Measurements from ENCODE around the gene FCRL2.
"Not testable (repeated sequence)": the region's sequence is repeated elsewhere in the genome, so short reads cannot be mapped to it uniquely, and the experiment has no call there.

The FCRL2 gene

GRCh38 chr1:157751283-157751682, 25.6 kb downstream of the FCRL2 start:
- no peak for DNase-seq

DNA sequence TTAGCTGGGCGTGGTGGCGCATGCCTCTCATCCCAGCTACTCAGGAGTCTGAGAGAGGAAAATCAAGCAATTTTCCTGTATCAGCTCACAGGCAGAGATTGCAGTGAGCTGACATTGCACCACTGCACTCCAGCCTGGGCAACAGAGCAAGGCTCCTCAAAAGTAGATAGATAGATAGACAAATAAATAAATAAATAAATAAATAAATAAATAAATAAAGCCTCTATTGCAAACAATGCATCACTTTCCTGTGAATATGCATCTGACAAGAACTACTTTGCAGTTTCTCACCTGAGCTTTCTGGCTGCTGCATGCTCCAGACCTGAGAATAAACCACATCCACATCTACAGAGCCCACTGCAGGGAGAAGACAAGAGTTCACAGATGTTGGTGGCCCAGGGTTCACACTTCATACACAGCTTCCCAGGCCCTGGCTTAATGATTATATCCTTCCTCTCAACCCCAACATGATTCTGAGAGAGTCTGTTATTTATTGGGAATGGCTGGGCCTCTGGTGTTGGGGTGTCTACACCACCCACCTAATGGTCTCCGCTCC, 28.6 kb downstream of the FCRL2 start:
- no peak for DNase-seq

DNA sequence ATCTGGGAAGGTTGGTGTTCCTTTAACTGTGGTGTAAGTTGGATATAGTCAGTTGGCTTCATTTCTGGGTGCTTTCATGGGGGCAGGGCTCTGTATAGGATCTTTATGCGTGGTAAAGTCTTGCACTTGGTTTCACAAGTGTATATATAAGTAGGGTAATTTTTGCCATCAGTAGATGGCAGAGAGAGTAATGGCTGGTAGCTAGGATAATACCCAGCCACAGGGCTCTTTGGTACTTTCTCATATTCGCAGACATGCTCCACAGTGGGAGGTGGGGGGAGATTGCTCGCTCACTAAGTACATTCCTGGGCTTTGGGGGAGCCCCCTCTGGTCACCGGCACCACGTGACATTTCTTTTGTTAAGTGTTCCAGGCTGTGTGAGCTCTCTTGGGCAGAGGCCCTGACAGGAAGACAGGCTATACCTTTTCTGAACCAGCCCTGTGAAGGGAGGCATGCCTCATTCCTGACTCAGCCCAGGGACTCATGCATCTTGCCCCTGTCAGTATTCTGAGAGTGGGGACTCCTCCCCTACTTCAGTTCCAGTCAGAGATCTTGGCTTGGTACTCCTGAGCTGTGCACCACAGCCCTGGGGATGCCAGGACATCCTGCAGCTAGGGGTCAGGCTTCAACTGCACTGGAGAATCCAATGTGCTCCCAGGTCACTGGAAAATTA, 37.6 kb downstream of the FCRL2 start:
- no peak for DNase-seq

DNA sequence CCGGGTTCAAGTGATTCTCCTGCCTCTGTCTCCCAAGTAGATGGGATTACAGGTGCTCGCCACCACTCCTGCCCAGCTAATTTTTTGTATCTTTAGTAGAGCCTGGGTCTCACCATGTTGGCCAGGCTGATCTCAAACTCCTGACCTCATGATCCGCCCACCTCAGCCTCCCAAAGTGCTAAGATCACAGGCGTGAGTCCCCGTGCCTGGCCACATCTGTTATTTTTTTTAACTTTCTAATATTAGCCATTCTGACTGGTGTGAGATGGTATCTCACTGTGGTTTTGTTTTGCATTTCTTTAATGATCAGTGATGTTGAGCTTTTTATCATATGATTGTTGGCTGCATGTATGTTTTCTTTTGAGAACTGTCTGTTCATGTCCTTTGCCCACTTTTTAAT, 40.9 kb downstream of the FCRL2 start:
- not testable (repeated sequence) for DNase-seq

DNA sequence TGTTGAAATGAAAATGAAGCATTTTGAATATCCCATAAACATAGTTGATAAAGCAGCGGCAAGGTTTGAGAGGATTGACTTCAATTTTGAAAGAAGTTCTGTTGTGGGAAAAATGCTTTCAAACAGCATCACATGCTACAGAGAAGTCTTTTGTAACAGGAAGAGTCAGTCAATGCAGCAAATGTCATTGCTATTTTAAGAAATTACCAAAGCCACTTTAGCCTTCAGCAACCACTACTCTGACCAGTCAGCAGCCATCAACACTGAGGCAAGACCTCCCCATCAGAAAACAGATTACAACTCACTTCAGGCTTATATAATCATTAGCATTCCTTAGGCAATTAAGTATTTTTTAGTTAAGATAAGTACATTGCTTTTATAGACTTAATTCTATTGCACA, 42.6 kb downstream of the FCRL2 start:
- no peak for DNase-seq

- no peak for DNase-seq
Observed at GRCh38 chr1:157732755-157733154, 44.2 kb downstream of the FCRL2 start.

DNA sequence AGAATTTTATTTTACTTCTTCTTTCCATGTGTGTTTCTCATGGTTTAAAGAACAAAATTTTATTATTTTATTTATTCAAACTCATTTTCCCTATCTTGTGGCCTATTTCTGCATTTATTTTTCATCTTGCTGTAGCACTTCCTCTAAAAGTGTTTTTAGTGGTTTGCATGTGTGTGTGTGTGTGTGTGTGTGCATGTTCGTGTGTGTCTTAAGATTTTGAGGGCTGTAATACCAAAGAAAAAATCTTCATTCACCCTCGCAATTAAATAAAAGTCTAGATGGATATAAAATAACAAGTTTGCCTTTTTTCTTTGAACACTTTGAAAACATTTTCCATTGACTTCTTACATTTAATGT, 51.7 kb downstream of the FCRL2 start:
- DNase-seq = no peak

- no peak for DNase-seq
Observed at GRCh38 chr1:157724537-157725220, 52.3 kb downstream of the FCRL2 start.

GRCh38 chr1:157723157-157723556, 53.8 kb downstream of the FCRL2 start:
- no peak for DNase-seq

DNA sequence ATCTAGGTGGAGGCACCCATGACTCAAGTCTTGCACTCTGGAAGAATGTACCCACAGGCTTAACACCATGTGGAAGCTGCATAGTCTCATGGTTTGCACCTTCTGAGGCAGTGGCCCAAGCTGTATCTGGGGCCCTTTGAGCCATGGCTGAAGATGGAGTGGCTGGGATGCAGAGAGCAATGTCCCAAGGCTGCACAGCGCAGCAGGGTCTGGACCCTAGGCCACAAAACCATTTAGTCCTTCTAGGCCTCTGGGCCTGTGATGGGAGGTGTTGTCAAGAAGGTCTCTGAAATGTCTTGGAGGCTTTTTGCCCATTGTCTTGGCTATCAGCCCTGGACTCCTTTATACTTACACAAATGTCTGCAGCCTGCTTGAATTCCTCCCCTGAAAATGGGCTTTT, 54.9 kb downstream of the FCRL2 start:
- no peak for DNase-seq

- DNase-seq = no peak
Observed at GRCh38 chr1:157715736-157716135, 61.2 kb downstream of the FCRL2 start.

GRCh38 chr1:157711802-157712201, 65.1 kb downstream of the FCRL2 start:
- DNase-seq = no peak

DNA sequence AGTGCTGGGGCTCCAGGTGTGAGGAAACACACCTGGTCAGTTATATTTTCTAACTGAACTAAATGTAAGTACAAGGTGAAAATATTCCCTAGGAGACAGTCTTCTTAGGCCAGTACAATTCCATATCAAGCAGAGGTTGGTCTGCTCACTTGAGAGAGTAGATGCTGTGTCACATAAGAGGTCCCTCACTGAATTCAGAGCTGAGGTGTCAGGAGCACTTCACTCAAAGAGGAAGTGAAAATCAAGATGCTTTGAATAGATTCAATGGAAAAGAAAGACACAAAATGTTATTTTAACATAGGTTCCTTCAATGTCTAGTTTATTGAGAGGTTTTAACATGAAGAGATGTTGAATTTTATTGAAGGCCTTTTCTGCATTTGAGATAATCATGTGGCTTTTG, 72.1 kb downstream of the FCRL2 start:
- DNase-seq = no peak

DNA sequence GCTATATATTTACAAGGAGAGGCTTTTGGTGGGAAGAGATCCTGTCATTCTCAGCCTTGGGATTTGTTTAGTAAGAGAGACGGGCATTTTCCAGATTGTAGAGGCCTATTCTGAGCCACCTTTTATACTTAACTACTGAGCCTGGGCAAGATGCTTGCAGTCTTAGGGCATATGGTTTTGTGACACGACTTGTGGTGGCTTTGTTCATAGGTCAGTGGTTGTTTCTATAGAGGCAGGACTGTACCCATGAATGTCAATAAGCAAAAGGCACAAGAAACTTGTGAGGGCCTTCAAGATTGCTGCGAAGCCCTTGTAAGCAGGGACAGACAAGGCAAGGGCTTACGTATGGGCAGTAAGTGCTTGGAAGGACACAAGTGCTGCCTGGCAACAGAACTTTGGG, 73.0 kb downstream of the FCRL2 start:
- DNase-seq = no peak

DNA sequence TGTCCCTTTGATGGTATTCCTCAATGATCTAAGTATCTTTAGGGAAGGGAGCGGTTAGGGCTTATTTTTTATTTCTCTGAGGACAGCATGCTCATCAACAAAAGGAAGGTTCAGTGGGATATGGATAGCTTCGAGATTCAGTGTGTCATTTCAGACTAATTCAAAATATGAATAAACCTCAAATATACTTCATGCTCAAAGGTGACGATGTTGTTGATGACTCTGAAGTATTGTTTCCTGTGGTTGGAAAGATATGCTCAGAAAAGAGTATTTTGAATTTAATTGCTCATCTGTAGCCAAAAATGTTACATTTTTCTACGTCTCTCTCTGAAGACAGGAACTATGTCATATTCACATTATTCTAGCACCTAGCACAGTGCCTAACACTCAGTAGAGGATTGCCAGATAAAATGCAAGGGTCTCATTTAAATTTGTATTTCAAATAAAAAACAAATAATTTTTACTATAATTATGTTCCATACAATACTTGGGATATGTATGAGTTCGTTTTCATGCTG, 74.6 kb downstream of the FCRL2 start:
- no peak for DNase-seq

- no peak for DNase-seq
Observed at GRCh38 chr1:157700732-157701131, 76.2 kb downstream of the FCRL2 start, which contains the start of gene FCRL3. Gene FCRL3 (minus strand): TSS chr1:157700769. CDS start chr1:157700489, 280 bp downstream.

DNA sequence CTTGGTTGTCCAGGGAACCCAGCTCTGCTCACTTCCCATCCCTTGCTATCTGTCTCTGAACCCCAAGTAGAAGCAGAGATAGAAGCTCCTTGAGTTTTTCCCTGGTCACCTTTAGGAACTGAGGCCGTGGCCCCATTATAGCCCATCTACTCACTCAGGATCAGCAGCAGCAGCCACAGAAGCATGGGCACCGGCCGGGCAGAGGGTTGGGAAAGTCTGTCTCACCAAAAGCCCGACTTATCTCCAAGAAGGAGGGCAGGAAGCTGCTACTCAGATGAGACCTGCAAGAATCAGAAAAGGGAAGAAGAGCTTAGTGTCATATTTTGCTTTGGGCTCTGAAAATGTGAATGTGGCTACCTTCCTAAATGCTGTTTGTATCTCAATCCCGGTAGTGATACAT, 76.6 kb downstream of the FCRL2 start:
- DNase-seq = no peak

DNA sequence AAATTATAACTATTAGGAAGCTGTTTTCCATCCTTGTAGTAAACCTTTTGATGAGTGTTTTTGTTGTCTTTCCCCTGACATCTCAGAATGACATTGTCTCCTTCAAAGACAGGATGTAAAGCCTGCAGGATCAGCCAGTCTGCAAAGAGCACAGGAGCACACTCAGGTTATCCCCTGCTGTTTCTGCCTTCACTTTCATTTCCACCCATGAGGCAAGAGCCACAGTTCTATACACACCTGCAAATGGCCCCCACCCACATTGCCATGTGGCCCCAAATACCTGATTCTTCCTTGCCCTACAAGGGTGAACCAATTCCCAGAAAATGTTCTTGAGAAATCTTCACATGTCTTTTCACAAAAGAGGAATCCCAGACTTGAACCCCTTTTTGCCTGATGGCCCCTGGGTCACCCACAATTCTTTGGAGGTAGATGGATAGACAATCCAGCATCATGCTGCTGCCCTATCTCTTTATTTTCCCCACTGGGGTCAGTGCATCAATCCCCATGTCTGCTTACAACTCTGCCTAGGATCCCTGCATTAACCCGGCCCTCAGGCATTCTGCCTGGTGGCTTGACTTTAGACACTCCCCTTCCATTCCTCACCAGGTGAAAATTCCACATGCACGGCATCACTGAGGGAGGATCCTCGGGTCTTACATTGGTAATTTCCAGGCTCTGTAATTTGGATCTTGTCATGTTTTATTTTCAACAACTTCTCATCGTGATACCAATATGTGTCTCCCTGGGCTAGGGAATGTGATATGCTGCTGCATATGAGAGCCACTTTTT, 79.0 kb downstream of the FCRL2 start:
- no peak for DNase-seq

DNA sequence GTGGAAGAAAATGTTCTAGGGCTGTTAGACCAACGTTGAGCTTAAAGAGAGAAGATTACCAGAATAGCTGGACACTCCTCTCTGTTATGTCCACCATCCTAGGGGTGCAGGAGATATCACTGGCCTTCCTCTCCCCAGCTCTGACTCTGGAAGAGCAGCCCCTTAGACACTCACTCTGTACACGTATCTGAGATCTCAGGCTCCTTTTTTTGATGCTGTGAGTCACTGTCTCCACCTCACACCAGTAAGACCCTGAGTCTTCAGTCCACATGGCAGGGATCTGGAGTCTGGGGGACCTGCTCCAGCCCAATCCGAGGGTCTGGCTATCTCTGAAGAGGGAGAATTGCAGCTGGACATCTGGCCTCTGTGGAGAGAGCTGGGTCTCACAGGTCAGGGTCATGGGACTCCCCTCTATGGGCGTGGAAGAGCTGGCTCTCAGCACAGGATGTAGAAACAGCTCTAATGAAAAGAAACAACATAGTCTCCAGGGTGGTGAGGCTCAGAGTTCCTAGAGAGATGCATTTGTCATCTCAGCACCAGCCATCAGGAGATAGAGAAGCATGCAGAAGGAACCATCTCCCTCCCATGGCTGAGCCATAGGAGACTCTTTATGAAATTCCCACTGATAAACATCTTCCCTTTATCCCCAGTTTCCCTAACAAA, 79.8 kb downstream of the FCRL2 start:
- DNase-seq = no peak
